Measurements from ENCODE around the gene NXN.

DNA sequence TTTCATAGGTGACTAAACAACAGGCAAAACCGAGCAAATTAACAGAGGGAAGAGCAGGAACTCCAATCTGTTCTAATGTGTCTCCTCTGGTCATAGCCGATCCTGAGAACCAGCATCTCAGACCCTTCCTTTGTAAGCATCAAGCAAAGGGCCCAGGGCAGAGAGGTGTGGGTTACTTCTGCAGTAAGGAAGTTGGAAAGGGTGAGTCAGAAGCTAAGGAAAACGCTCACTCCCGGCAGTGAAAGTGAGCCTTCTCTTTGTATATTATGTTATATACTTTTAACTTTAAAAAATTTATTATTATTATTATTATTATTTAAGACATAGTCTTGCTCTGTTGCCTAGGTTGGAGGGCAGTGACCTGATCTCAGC is 119.8 kb downstream of the NXN start:
- TF ChIP-seq EZH2 (IDR thresholded peaks at IDR 0.05; ENCODE audit: insufficient read depth, poor library complexity, severe bottlenecking) (no peak), EZH2phosphoT487 (IDR thresholded peaks at IDR 0.05; ENCODE audit: insufficient read depth, low read depth) (no peak)

Measured in GM23248 (cell line).